Measurements from ENCODE around the gene PIGX.

The PIGX gene

DNA sequence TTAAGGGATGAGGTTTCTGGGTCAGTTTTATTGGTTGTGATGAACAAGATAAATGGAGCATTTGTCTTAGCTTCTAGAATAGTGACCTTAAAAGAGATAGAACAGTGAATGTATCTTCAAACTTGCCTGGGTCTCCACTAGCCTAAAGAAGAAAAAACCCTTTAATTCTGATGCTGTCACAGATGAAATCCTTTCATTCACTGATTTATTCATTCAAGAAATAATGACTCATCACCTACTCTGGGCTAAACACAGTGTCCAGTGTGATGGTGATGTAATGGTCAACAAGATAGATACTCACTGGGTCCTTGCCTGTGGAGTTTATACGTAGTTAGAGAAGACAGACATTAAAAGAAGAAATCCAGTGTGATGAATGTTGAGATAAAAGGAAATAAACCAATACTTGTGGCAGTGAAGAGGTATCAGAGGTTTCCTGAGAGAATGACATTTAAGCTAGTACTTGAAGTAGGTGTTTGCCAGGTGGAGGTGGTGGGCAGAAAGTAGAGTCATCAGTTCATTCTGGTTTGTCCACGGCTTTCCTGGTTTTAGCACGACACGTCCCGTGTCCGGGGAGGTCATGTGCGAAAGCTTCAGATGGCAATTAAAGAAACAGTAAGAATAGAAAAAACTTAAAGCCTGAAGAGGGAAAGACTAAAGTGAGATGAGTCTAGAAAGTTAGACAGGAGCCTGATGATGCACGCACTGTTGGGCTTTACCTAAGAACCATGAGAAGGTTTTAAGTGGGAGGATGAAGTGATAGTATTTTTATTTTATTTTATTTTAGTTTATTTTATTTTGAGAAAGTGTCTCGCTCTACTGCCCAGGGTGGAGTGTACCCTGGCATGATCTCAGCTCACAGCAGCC, 45.9 kb downstream of the PIGX start:
- no peak for DNase-seq

DNA sequence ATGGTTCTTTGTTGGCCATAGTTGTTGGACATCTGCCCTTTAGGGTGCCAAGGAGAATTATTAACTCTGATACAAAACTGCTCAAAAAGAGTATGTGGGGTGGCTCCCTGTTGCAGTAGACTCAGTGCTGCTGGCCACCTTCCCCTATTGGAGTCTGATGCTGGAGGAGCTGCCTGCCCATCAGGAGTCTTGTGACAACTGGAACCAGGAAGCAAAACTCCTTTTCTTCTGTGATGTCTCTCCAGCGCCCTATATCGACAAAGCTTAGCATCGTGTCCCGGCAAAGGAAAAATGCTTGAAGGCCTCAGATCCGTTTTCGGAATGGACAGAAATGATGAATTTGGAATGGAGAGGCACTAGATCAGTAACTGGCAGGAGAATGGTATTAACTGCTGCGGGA, 51.0 kb downstream of the PIGX start:
- DNase-seq = no peak

DNA sequence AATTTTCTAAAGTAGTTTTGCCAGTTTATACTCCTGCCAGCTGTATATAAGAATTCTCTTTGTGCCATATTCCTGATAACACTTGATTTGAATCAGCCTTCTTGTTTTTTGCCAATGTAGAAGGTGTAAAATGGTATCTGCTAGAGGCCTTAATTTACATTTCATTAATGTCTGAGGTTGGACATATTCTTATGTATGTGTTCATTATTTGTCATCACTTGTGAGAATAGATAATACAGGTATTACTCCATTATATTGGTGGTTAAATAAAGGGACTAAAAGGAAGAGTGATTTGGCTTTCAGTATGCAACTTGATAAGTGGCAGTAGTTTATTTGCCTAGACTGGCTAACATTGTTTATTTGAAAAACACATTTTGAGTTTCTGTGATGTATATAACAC, 53.3 kb downstream of the PIGX start:
- DNase-seq = no peak

DNA sequence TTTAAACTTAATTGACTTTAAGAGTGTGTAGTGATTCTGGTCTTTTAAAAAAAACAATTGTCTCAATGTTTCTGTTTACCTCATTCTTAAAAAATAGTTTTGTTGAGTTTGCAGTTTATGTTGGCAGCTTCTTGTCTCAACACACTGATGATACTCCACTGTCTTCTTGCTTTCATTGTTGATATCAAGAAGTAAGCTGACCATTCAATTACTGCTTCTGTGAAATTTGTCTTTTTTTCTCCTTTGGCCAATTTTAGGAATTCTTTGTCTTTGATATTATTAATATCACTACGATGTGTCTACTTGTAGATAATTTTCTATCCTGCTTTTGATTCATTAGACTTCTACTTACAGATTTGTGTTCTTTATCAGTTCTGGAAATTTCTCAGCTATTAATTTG, 58.9 kb downstream of the PIGX start:
- no peak for DNase-seq

DNA sequence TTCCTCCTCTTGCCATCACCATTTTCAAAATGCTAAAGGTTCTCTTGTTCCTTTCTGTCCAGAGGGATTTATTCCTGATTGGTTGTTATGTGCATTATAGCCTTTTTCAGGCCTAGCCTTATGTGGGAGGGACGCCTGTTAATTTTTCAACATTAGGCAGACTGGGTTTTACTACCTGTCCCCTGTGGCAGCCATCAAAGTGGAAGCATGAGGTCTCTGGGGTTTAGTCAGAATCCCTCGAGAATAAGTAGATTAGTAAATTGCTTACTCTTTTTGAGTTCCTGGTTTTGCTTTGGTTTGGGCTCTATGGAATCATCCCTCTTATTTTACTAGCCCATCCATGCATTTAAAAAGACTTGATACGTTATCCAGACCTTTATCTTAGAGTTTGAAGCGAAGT, 59.9 kb downstream of the PIGX start:
- DNase-seq = no peak

DNA sequence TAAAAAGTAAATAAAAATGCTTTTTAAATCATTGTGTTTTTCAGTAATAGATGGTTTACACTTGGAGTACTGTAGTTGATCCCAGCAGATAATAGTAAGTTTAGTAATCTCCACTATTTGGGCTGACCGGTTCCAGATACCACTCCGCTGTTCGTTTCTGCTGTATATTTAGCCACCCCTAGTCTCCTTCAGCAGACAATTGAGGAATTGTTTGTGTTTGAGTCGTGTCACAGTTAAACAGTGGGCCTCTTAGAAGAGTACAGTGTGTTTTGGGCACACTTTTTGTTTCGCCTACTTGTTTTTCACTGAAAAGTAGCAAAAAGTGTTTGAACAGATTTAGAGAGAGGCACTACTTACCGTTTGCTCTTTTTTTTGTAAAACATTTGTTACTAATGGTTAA, 60.7 kb downstream of the PIGX start:
- no peak for DNase-seq

DNA sequence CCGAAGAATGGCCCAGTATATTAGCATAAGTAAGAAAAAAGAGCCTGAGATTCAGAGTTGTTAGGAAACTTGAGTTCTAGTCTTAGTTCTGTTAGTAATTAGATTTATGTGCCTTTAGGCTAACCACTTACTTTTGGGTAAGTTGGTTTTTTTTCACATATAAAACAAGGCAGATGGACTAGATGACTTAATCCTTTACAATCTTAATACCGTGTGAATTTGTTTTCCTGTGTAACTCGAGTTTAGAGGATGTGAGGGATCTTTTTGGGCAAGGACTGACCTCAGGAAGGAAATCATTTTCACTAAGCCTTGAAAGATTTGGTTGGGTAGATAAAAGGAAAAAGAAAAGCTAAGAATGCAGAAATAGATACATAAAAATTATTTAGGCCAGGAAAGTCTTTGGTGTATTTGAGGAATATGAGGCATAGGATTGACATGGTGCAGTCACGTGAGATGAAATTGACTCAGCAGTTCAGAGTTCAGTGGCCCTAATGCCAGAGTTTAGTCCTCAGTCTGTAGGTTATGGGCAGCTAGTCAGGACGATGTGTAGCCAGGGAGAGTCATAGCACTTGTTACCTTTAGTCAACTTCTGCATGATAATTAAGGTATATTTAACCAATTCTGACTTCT, 62.1 kb downstream of the PIGX start:
- no peak for DNase-seq

DNA sequence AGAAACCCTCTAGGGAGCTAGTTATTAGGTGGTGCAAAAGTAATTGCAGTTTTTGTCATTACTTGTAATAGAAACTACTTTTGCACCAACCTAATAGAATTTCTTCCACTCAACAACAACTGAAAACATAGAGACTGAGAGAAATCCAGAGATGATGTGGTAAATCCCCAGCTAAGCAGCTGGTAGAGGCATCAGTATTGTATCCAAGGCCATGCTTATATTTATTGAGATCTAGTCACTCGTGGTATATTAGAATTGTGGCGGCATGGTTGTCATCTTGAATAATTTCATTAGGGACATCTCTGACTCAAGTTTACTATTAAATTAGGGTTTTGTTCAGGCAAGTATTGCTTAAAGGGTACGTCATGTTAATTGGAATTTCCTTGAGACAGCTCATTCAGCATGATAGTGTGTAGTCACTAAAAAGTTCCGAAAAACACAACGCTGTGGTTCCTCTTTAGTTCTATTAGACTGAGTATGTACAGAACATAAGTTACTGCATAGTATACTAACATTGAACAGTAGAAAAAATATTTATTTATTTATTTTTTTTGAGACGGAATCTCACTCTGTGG, 62.8 kb downstream of the PIGX start:
- no peak for DNase-seq

DNA sequence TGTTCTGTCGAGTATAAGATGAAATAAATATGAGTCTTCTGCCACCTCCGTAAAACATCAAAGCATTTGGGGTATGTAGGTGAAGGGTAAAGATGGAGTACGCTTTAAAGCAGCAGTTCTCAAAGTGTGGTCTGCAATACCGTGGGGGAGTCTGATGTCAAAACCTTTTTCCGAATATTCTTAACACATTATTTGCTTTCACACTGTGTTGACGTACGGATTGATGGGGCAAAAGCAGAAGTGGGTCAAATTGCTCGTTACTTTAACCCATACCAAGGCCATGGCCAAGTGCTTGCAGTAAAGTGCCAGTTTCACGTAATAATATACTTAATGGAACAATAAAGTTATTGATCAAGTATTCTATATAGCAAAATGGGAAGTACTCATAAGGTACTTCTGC, 63.8 kb downstream of the PIGX start:
- DNase-seq = no peak

DNA sequence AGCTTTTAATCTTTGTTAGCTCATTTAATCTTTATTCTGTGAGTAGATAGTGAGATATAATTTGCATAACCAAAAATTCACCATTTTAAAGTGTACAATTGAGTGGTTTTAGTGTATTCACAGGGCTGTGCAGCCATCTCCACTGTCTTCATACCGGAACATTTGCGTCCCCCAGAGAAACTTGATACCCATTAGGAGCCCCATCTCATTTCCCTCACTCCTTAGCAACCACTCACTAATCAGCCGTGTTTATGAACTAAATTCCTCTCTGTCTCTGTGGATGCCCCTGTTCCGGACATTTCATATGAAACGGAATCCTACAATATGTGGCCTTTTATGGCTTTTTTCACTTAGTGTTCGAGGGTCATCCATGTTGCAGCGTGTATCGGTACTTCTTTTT, 65.7 kb downstream of the PIGX start:
- no peak for DNase-seq

DNA sequence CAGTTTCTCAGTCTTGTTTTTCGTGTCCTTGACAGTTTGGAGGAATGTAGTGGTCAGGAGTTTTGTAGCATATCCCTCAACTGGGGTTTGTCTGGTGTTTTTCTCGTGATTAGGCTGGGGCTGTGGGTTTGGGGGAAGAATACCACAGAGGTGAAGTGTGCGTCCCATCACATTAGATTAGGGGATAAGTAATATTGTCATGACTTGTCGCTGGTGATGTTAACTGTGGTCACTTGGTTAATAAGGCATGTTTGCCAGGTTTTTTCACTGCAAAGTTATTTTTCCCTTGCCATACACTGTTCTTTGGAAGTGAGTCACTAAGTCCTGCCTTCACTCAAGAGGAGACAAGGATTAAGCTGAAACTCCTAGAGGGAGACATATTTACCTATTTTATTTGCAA, 66.6 kb downstream of the PIGX start:
- DNase-seq = no peak

DNA sequence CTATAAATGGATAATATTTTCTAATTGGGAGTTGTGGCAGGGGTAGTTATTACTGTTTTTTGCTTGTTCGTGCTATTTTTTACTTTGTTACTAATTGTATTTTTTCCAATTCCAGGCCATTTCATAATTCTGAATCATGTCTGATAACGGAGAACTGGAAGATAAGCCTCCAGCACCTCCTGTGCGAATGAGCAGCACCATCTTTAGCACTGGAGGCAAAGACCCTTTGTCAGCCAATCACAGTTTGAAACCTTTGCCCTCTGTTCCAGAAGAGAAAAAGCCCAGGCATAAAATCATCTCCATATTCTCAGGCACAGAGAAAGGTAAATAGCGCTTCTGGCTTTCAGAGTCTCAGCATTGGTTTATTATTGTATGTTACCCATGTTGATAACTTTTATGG, 70.3 kb downstream of the PIGX start:
- DNase-seq = no peak
